Cardiac muscle cell (in vitro differentiated cells and primary cell): ENCODE data around the gene PPIG. TPM values are rescaled to one million over a fixed set of nuclear protein-coding genes. Genes with fewer than 3 reads are reported as not detected.

Experiments used
- DNase-seq, 2 donors: peaks; one replicate each; pipeline versions ENCODE4 v3.0.0 to v3.0.0-alpha.2; 2010 to 2017; ENCODE audit warnings: low read depth in 1 of 2, low spot score in 1 of 2
- H3K27ac ChIP-seq: fragments of 200-600 bp; sonication (generic); 2 replicates; pipeline ENCODE4 v1.5.1; 2016
- H3K27me3 ChIP-seq: fragments of 200-600 bp; sonication (generic); 2 replicates; pipeline ENCODE4 v1.6.0; 2016; ENCODE audit warnings: control low read depth
- H3K36me3 ChIP-seq: fragments of 200-600 bp; sonication (generic); 2 replicates; pipeline ENCODE4 v1.5.1; 2016; ENCODE audit warnings: control low read depth
- H3K4me1 ChIP-seq: fragments of 200-600 bp; sonication (generic); 2 replicates; pipeline ENCODE4 v1.8.1; 2017; ENCODE audit warnings: low read depth, mild to moderate bottlenecking, mixed run types
- H3K4me3 ChIP-seq: fragments of 200-600 bp; sonication (generic); 2 replicates; pipeline ENCODE4 v1.5.1; 2016; ENCODE audit warnings: mild to moderate bottlenecking
- H3K9me3 ChIP-seq: fragments of 200-600 bp; sonication (generic); 2 replicates; pipeline ENCODE4 v1.5.1; 2017; ENCODE audit warnings: low read depth, mild to moderate bottlenecking, control low read depth
- polyA plus RNA-seq: library from polyadenylated mRNA; unstranded; fragments of >200 nt; fragmentation: Nextera tagmentation; extraction: Ambion mirVana; gene quantifications from 2 replicates; pipeline ENCODE4 v1.2.1, GENCODE V29; 2016
- total RNA-seq: library from RNA; depleted of rRNA; stranded (reverse); fragments of >200 nt; gene quantifications from 2 replicates; pipeline ENCODE4 v1.2.3, GENCODE V29; 2016
- TF ChIP-seq, protein P1 (sequence below): IDR thresholded peaks from 2 replicates; pipeline ENCODE4 v1.5.1; 2012; ENCODE audit warnings: low read depth, mild to moderate bottlenecking, low read length

PPIG gene
- total and polyA plus RNA-seq, 2 experiments from 2014 or later = 24.7 to 70.0 TPM

DNA sequence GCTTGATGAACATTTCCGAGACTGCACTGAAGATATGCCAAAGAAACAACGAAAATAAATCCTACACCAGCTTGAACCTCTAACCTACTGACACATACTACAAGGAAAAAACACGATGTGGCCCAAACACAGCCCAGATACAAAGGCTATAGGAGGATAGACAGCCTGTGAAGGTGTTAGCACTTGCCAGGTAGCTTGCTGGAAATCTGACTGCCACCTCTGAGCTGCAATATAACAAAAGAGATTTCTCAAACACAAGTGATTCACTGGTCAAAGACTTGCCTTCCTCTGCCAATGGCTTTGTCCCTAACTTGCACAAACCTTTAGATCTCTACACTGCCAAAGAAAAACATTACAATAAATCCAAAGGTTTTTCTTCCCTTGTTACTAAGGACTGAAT, 89.0 kb downstream of the PPIG start:
- H3K36me3 ChIP-seq = no peaks in the 10 kb centered on the region
- H3K9me3 ChIP-seq = no peaks in the 10 kb centered on the region
- no peaks in the 10 kb centered on the region for H3K27me3 ChIP-seq
- no peak overlapping the region for H3K4me3 ChIP-seq
- no peak for DNase-seq
- no peaks in the 10 kb centered on the region for H3K4me1 ChIP-seq
- H3K27ac ChIP-seq = no peak overlapping the region
- TF ChIP-seq, protein P1, sequence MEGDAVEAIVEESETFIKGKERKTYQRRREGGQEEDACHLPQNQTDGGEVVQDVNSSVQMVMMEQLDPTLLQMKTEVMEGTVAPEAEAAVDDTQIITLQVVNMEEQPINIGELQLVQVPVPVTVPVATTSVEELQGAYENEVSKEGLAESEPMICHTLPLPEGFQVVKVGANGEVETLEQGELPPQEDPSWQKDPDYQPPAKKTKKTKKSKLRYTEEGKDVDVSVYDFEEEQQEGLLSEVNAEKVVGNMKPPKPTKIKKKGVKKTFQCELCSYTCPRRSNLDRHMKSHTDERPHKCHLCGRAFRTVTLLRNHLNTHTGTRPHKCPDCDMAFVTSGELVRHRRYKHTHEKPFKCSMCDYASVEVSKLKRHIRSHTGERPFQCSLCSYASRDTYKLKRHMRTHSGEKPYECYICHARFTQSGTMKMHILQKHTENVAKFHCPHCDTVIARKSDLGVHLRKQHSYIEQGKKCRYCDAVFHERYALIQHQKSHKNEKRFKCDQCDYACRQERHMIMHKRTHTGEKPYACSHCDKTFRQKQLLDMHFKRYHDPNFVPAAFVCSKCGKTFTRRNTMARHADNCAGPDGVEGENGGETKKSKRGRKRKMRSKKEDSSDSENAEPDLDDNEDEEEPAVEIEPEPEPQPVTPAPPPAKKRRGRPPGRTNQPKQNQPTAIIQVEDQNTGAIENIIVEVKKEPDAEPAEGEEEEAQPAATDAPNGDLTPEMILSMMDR = no peak

DNA sequence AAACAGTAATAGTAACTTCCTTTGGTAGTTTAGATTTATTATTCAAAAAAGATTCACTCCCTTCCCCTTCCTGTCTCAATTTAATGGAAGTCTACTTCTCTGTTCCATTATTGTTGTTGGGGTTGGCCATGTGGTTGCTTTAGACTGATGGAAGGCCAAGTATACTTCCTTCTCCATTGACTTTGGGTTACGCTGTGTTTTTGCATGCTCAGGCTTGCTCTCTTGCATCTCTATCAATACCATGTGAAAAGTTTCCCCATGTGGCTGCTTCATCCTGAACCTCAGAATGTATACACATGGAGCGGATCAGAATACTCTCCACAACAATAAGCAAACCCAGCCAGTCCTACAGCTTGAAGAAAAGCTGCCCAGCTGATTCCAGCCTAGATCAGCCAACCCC, 89.8 kb downstream of the PPIG start:
- Histone ChIP-seq H3K9me3 (no peaks in the 10 kb centered on the region), H3K27ac (no peak overlapping the region), H3K4me1 (no peaks in the 10 kb centered on the region), H3K27me3 (no peaks in the 10 kb centered on the region), H3K4me3 (no peak overlapping the region), H3K36me3 (no peaks in the 10 kb centered on the region)
- TF ChIP-seq, protein P1 = no peak
- no peak for DNase-seq

DNA sequence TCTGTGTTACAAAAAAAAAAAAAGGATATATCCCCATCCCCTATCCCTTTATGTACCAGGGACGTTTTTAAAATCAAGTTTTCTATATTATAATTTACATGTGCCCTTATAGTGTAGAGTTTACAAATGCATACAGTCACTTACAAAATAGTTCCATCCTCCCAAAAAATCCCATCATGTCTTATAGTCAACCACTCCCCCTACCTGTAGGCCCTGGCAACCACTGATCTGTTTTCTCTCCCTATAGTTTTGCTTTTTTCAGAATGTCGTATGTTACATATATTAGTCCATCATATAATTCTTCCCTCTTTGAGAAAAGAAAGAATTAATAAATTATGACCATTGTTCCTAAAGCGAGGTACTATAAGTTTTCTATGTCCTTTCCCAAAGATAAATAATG, 92.2 kb downstream of the PPIG start:
- H3K4me3 ChIP-seq = no peak overlapping the region
- no peaks in the 10 kb centered on the region for H3K4me1 ChIP-seq
- H3K36me3 ChIP-seq = no peaks in the 10 kb centered on the region
- no peaks in the 10 kb centered on the region for H3K27me3 ChIP-seq
- no peaks in the 10 kb centered on the region for H3K9me3 ChIP-seq
- no peak overlapping the region for H3K27ac ChIP-seq
- DNase-seq = no peak
- TF ChIP-seq, protein P1 = peak; percentile 17

DNA sequence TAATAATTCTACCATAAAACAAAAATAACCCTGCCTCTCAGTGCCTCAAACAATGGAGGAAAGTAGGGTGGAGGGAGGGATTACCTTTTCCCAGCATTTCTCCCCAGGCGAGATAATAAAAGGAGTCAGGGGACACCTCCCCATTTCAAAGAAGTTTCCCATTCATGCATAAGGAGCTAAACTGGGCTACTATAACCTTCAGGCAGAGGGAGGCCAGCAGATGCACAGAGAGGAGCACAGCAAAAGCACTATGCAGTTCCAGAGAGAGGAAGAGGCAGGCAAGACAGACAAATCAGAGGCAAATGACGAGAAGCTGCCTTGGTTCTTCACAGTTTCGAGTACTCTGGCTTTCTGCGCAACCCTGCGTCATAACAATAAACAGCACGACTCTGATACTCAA, 92.7 kb downstream of the PPIG start:
- no peaks in the 10 kb centered on the region for H3K27me3 ChIP-seq
- no peak for DNase-seq
- H3K9me3 ChIP-seq = no peaks in the 10 kb centered on the region
- H3K36me3 ChIP-seq = no peaks in the 10 kb centered on the region
- TF ChIP-seq, protein P1 = no peak
- H3K27ac ChIP-seq = no peak overlapping the region
- H3K4me1 ChIP-seq = no peaks in the 10 kb centered on the region
- no peak overlapping the region for H3K4me3 ChIP-seq

DNA sequence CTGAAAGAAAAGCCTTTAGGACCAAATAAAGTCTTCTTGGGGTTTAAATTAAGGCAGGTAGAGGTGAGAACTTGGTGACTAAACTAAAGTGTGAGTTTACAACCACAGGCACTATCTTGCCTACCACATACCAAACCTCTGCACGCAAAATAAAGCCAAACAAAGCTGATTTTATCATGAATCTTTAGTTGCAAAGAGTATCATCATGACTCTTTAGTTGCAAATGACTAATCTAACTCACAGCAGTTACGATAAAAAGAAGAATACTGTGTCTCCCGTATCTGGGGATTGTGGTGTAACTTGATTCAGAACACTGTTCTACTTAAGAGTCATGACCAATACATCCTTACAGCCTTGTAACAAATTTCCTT, 98.9 kb downstream of the PPIG start:
- H3K36me3 ChIP-seq = no peaks in the 10 kb centered on the region
- H3K9me3 ChIP-seq = no peaks in the 10 kb centered on the region
- no peaks in the 10 kb centered on the region for H3K4me1 ChIP-seq
- H3K27ac ChIP-seq = no peak overlapping the region
- no peak overlapping the region for H3K4me3 ChIP-seq
- H3K27me3 ChIP-seq = no peaks in the 10 kb centered on the region
- no peak for DNase-seq
- TF ChIP-seq, protein P1 = no peak
